H9 (cell line): ENCODE measurements around the gene ANKRD13B. TPM values are rescaled to one million over a fixed set of nuclear protein-coding genes. Genes with fewer than 3 reads are reported as not detected.
A peak's percentile ranks its signal among the peaks of the same experiment; 100 is the strongest.

Experiments used
- DNase-seq: peaks from one replicate; pipeline ENCODE4 v3.0.0-alpha.2; 2017
- H2AFZ ChIP-seq: one replicate; pipeline ENCODE4 v1.6.1; 2013; ENCODE audit warnings: mild to moderate bottlenecking, low read length, control low read depth, moderate library complexity
- H2AK5ac ChIP-seq: 2 replicates; pipeline ENCODE4 v1.6.1; 2013; ENCODE audit warnings: low read length, control low read depth, mixed read lengths; ENCODE audit not compliant: insufficient read length
- H2BK120ac ChIP-seq: one replicate; pipeline ENCODE4 v1.6.1; 2013; ENCODE audit warnings: low read depth, mild to moderate bottlenecking, low read length, control low read depth, inconsistent platforms; ENCODE audit not compliant: poor library complexity, severe bottlenecking
- H2BK12ac ChIP-seq: 2 replicates; pipeline ENCODE4 v1.6.1; 2013; ENCODE audit warnings: low read length, control low read depth, mixed read lengths, low read depth; ENCODE audit not compliant: insufficient read length
- H2BK15ac ChIP-seq: 2 replicates; pipeline ENCODE4 v1.6.1; 2013; ENCODE audit warnings: low read depth, low read length, control low read depth
- H2BK20ac ChIP-seq: one replicate; pipeline ENCODE4 v1.6.1; 2013; ENCODE audit warnings: low read depth, mild to moderate bottlenecking, low read length, control low read depth, inconsistent platforms; ENCODE audit not compliant: poor library complexity, severe bottlenecking
- H2BK5ac ChIP-seq: 2 replicates; pipeline ENCODE4 v1.6.1; 2013; ENCODE audit warnings: low read length, control low read depth, mixed read lengths; ENCODE audit not compliant: insufficient read length
- H3K14ac ChIP-seq: 2 replicates; pipeline ENCODE4 v1.6.1; 2013; ENCODE audit warnings: low read length, control low read depth; ENCODE audit not compliant: insufficient read depth
- H3K18ac ChIP-seq: 2 replicates; pipeline ENCODE4 v1.6.1; 2013; ENCODE audit warnings: low read depth, mild to moderate bottlenecking, mixed read lengths, low read length, control low read depth; ENCODE audit not compliant: insufficient read length
- H3K23ac ChIP-seq: 2 replicates; pipeline ENCODE4 v1.6.1; 2013; ENCODE audit warnings: low read length, control low read depth, mixed read lengths, low read depth; ENCODE audit not compliant: insufficient read length
- H3K23me2 ChIP-seq: 2 replicates; pipeline ENCODE4 v1.6.1; 2013; ENCODE audit warnings: low read depth, mild to moderate bottlenecking, mixed read lengths, low read length, control low read depth; ENCODE audit not compliant: insufficient read length, poor library complexity, severe bottlenecking
- H3K27ac ChIP-seq: 2 replicates; pipeline ENCODE4 v1.5.1; 2013; ENCODE audit warnings: low read length, control low read depth, mixed read lengths, low read depth; ENCODE audit not compliant: insufficient read length
- H3K27me3 ChIP-seq: 2 replicates; pipeline ENCODE4 v1.6.1; 2013; ENCODE audit warnings: low read length, control low read depth, inconsistent platforms; ENCODE audit not compliant: insufficient read depth
- H3K4ac ChIP-seq: 2 replicates; pipeline ENCODE4 v1.6.1; 2013; ENCODE audit warnings: low read depth, mild to moderate bottlenecking, control low read depth, inconsistent platforms, low read length, moderate library complexity
- H3K4me1 ChIP-seq: 2 replicates; pipeline ENCODE4 v1.6.1; 2013; ENCODE audit warnings: low read length, control low read depth, inconsistent platforms; ENCODE audit not compliant: insufficient read depth
- H3K4me2 ChIP-seq: 2 replicates; pipeline ENCODE4 v1.6.1; 2013; ENCODE audit warnings: low read length, control low read depth, mixed read lengths; ENCODE audit not compliant: insufficient read length, insufficient read depth
- H3K56ac ChIP-seq: 2 replicates; pipeline ENCODE4 v1.6.1; 2013; ENCODE audit warnings: low read depth, mild to moderate bottlenecking, mixed read lengths, low read length, control low read depth; ENCODE audit not compliant: insufficient read length
- H3K79me1 ChIP-seq: 2 replicates; pipeline ENCODE4 v1.6.1; 2013; ENCODE audit warnings: low read depth, mild to moderate bottlenecking, moderate library complexity, low read length, control low read depth, inconsistent platforms; ENCODE audit not compliant: insufficient read depth, poor library complexity, severe bottlenecking
- H3K79me2 ChIP-seq: 2 replicates; pipeline ENCODE4 v1.6.1; 2013; ENCODE audit warnings: low read length, control low read depth, inconsistent platforms; ENCODE audit not compliant: insufficient read depth
- H3K9ac ChIP-seq: 2 replicates; pipeline ENCODE4 v1.6.1; 2013; ENCODE audit warnings: low read length, control low read depth, mixed read lengths; ENCODE audit not compliant: insufficient read length; ENCODE audit errors: extremely low read depth
- H3K9me3 ChIP-seq: one replicate; pipeline ENCODE4 v1.6.1; 2013; ENCODE audit warnings: low read depth, low read length, inconsistent platforms; ENCODE audit not compliant: control insufficient read depth
- H3T11ph ChIP-seq: one replicate; pipeline ENCODE4 v1.6.1; 2013; ENCODE audit warnings: mild to moderate bottlenecking, low read length, control low read depth, inconsistent platforms
- H4K20me1 ChIP-seq: one replicate; pipeline ENCODE4 v1.6.1; 2013; ENCODE audit not compliant: control insufficient read depth, insufficient read length, insufficient read depth
- H4K5ac ChIP-seq: 2 replicates; pipeline ENCODE4 v1.6.1; 2013; ENCODE audit warnings: low read depth, mild to moderate bottlenecking, mixed read lengths, low read length, control low read depth; ENCODE audit not compliant: insufficient read length
- H4K8ac ChIP-seq: replicated peaks from 2 replicates; pipeline ENCODE4 v1.6.1; 2013; ENCODE audit warnings: low read length, control low read depth, mixed read lengths, low read depth; ENCODE audit not compliant: insufficient read length
- H4K91ac ChIP-seq: 2 replicates; pipeline ENCODE4 v1.6.1; 2013; ENCODE audit warnings: low read depth, mild to moderate bottlenecking, moderate library complexity, mixed read lengths, low read length, control low read depth; ENCODE audit not compliant: insufficient read length
- H3K27ac Mint-ChIP-seq, 3 experiments: 2 replicates in 2 of 3; 3 replicates in 1 of 3; pipeline ENCODE4 v1.8.0; 2020 to 2021; ENCODE audit warnings: mixed read lengths in 3 of 3, mild to moderate bottlenecking in 1 of 3, moderate library complexity in 1 of 3
- H3K27me3 Mint-ChIP-seq: 2 replicates; pipeline ENCODE4 v1.8.0; 2021; ENCODE audit warnings: low read depth, mild to moderate bottlenecking, moderate library complexity, mixed read lengths
- H3K36me3 Mint-ChIP-seq, 3 experiments: 2 replicates in 2 of 3; 3 replicates in 1 of 3; pipeline ENCODE4 v1.8.0; 2020 to 2021; ENCODE audit warnings: low read depth in 3 of 3, mixed read lengths in 3 of 3; ENCODE audit not compliant: insufficient read depth in 1 of 3
- H3K4me1 Mint-ChIP-seq, 2 experiments: 2 replicates each; pipeline ENCODE4 v1.8.0; 2020; ENCODE audit warnings: mixed read lengths in 2 of 2
- H3K4me3 Mint-ChIP-seq, 2 experiments: 2 replicates in 1 of 2; 3 replicates in 1 of 2; pipeline ENCODE4 v1.8.0; 2020 to 2021; ENCODE audit warnings: mild to moderate bottlenecking in 2 of 2, mixed read lengths in 2 of 2, moderate library complexity in 1 of 2
- H3K9me3 Mint-ChIP-seq, 2 experiments: 2 replicates in 1 of 2; 3 replicates in 1 of 2; pipeline ENCODE4 v1.8.0; 2020; ENCODE audit warnings: mild to moderate bottlenecking in 2 of 2, mixed read lengths in 2 of 2, moderate library complexity in 1 of 2
- WGBS: extraction: QIAGEN DNeasy Blood & Tissue Kit; methylation state at CpG from one replicate; pipeline ENCODE4 v1.1.7; 2013; ENCODE audit warnings: missing lambda C conversion rate, low lambda C conversion rate, mixed read lengths; ENCODE audit not compliant: insufficient read length; ENCODE audit errors: extremely low coverage; 5-methylcytosine and 5-hydroxymethylcytosine counted together
- total RNA-seq: library from RNA; stranded (reverse); gene quantifications from 2 replicates; pipeline ENCODE4 v1.2.1, GENCODE V29; 2021
- TF ChIP-seq, protein P1 (sequence below): fragments of 200-600 bp; sonication (generic); conservative IDR thresholded peaks from 3 replicates; pipeline ENCODE4 v1.8.0; 2021; ENCODE audit warnings: antibody characterized with exemption, mild to moderate bottlenecking

ANKRD13B gene
- total RNA-seq, 1 experiment from 2014 or later: 24.2 TPM

DNA sequence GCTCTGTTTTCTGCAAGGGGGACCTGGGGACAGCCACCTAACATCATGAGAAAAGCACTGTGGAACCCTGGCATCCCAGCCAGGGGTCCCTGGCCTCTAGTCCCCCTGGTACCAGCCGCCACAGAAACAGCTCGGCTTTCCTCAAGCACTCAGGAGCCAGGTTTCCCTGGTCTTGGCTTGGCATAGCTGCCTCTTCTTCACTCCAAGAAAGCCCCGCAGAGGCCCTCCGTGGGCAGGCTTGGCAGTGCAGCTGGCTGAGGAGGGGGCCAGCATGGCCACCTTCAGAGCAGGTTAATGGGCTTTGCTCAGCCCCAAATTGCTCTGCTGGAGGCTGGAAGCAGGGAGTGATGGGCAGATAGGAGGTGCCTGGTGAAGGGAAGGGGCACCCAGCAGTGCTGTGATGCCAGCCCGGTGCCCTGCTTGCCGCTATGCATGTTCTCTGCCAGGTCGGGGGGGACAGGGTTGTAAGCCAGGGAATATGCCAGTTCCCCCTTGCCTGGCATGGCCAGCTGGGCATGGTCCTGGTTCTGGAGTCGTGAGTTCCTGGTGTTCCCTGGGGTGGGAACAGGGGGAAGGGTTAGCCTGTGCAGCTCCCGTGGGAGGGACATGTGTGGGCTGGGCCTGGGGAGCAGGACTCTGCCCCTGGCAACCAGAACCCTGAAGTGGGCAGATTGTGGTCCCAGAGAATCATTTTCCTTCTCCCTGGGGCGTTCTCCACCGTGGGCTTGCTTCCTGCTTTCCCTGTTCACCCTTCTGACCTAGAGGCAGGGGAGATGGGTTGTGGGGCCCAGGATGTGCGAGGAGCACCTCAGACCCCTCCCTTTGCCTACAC, 3.2 kb downstream of the ANKRD13B start:
- Mint-ChIP-seq H3K27ac (no peak overlapping the region), H3K9me3 (peaks cover 0 to 3% of the 10 kb centered on the region in 2 experiments; a peak in 1 of 5 replicates), H3K27me3 (peaks cover 2% of the 10 kb centered on the region), H3K4me3 (peak overlapping the region in 1 of 2 experiments; percentile 29; a peak in 2 of 5 replicates), H3K4me1 (peaks cover 37 to 68% of the 10 kb centered on the region in 2 experiments), H3K36me3 (peaks cover 0 to 2% (median 0%) of the 10 kb centered on the region in 3 experiments; a peak in 1 of 7 replicates)
- H2BK120ac ChIP-seq: no peak overlapping the region
- no peaks in the 10 kb centered on the region; the same call in 1 of the 2 replicates for H3K79me2 ChIP-seq
- H3T11ph ChIP-seq: no peak overlapping the region
- no peaks in the 10 kb centered on the region for H3K27me3 ChIP-seq
- H4K91ac ChIP-seq: no peak overlapping the region
- H2BK20ac ChIP-seq: no peak overlapping the region
- H3K14ac ChIP-seq: no peak overlapping the region; the same call in 1 of the 2 replicates
- no peak overlapping the region for H3K4ac ChIP-seq
- no peak overlapping the region for H3K9ac ChIP-seq
- DNase-seq: no peak
- H3K23ac ChIP-seq: no peak overlapping the region
- no peaks in the 10 kb centered on the region for H3K79me1 ChIP-seq
- no peak overlapping the region for H2AFZ ChIP-seq
- H2BK5ac ChIP-seq: no peak overlapping the region
- no peaks in the 10 kb centered on the region for H3K9me3 ChIP-seq
- no peak overlapping the region for H3K56ac ChIP-seq
- H3K18ac ChIP-seq: no peak overlapping the region
- H3K4me1 ChIP-seq: peaks cover 4% of the 10 kb centered on the region; the same call in 1 of the 2 replicates
- no peak overlapping the region for H3K27ac ChIP-seq
- no peak overlapping the region for H2BK12ac ChIP-seq
- no peak overlapping the region for H2BK15ac ChIP-seq
- no peak overlapping the region for H2AK5ac ChIP-seq
- TF ChIP-seq, protein P1, sequence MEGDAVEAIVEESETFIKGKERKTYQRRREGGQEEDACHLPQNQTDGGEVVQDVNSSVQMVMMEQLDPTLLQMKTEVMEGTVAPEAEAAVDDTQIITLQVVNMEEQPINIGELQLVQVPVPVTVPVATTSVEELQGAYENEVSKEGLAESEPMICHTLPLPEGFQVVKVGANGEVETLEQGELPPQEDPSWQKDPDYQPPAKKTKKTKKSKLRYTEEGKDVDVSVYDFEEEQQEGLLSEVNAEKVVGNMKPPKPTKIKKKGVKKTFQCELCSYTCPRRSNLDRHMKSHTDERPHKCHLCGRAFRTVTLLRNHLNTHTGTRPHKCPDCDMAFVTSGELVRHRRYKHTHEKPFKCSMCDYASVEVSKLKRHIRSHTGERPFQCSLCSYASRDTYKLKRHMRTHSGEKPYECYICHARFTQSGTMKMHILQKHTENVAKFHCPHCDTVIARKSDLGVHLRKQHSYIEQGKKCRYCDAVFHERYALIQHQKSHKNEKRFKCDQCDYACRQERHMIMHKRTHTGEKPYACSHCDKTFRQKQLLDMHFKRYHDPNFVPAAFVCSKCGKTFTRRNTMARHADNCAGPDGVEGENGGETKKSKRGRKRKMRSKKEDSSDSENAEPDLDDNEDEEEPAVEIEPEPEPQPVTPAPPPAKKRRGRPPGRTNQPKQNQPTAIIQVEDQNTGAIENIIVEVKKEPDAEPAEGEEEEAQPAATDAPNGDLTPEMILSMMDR: no peak
- H4K20me1 ChIP-seq: no peaks in the 10 kb centered on the region
- no CpG with 5 or more reads among the region's 12 CpGs for WGBS
- H3K23me2 ChIP-seq: peaks cover 20% of the 10 kb centered on the region
- H3K4me2 ChIP-seq: no peak overlapping the region
- H4K8ac ChIP-seq: no peak overlapping the region
- no peak overlapping the region for H4K5ac ChIP-seq
